Keratinocyte (primary cell): ENCODE measurements around the gene SYT1. TPM values are rescaled to one million over a fixed set of nuclear protein-coding genes. Genes with fewer than 3 reads are reported as not detected.

Source experiments
- DNase-seq: peaks from one replicate; pipeline ENCODE4 v3.0.0-alpha.2; 2011; ENCODE audit warnings: low read depth, missing footprints, low spot score
- FAIRE-seq: peaks from 2 replicates; lab custom pipeline; 2011; peaks lifted over from hg19 to GRCh38; lab: Jason Lieb, UNC
- H2AFZ ChIP-seq: 2 replicates; pipeline ENCODE4 v1.6.0; 2012; ENCODE audit warnings: low read length, control low read depth, inconsistent platforms; ENCODE audit not compliant: control insufficient read depth
- H3K27ac ChIP-seq: 2 replicates; pipeline ENCODE4 v1.5.1; 2011; ENCODE audit warnings: low read length; ENCODE audit not compliant: control insufficient read depth, insufficient read depth
- H3K27me3 ChIP-seq: 3 replicates; pipeline ENCODE4 v1.6.0; 2011; ENCODE audit warnings: low read length; ENCODE audit not compliant: control insufficient read depth, insufficient read depth; ENCODE audit errors: extremely low read depth
- H3K36me3 ChIP-seq, 2 experiments: 2 replicates in 1 of 2; 3 replicates in 1 of 2; pipeline ENCODE4 v1.5.1; 2011; ENCODE audit warnings: low read length in 2 of 2, mild to moderate bottlenecking in 1 of 2; ENCODE audit not compliant: control insufficient read depth in 2 of 2, insufficient read depth in 2 of 2; ENCODE audit errors: extremely low read depth in 1 of 2
- H3K4me1 ChIP-seq: 3 replicates; pipeline ENCODE4 v1.5.1; 2011; ENCODE audit warnings: low read length; ENCODE audit not compliant: control insufficient read depth, insufficient read depth; ENCODE audit errors: extremely low read depth
- H3K4me2 ChIP-seq: 3 replicates; pipeline ENCODE4 v1.6.0; 2011; ENCODE audit warnings: low read depth, low read length; ENCODE audit not compliant: control insufficient read depth, insufficient read depth; ENCODE audit errors: extremely low read depth
- H3K4me3 ChIP-seq, 3 experiments: fragments of 200-600 bp in 1 of 3; sonication (generic) in 1 of 3; 2 replicates in 2 of 3; 3 replicates in 1 of 3; pipeline ENCODE4 v1.5.1; 2011 to 2016; ENCODE audit warnings: low read length in 3 of 3, mild to moderate bottlenecking in 3 of 3, control low read depth in 2 of 3, inconsistent platforms in 1 of 3, low read depth in 1 of 3, mixed read lengths in 1 of 3, mixed run types in 1 of 3, moderate library complexity in 1 of 3; ENCODE audit not compliant: control insufficient read depth in 2 of 3, insufficient read depth in 2 of 3; ENCODE audit errors: extremely low read depth in 1 of 3
- H3K79me2 ChIP-seq: 2 replicates; pipeline ENCODE4 v1.6.0; 2012; ENCODE audit warnings: low read length; ENCODE audit not compliant: control insufficient read depth, insufficient read depth
- H3K9ac ChIP-seq: 3 replicates; pipeline ENCODE4 v1.6.0; 2011; ENCODE audit warnings: low read length; ENCODE audit not compliant: control insufficient read depth, insufficient read depth; ENCODE audit errors: extremely low read depth
- H3K9me1 ChIP-seq: 3 replicates; pipeline ENCODE4 v1.6.0; 2011; ENCODE audit warnings: low read length; ENCODE audit not compliant: control insufficient read depth, insufficient read depth; ENCODE audit errors: extremely low read depth
- H3K9me3 ChIP-seq: 2 replicates; pipeline ENCODE4 v1.5.1; 2012; ENCODE audit warnings: low read depth, low read length; ENCODE audit not compliant: control insufficient read depth
- H4K20me1 ChIP-seq: 3 replicates; pipeline ENCODE4 v1.6.0; 2011; ENCODE audit warnings: low read length; ENCODE audit not compliant: control insufficient read depth, insufficient read depth; ENCODE audit errors: extremely low read depth
- CTCF ChIP-seq, 3 experiments: IDR thresholded peaks in 1 of 3; conservative IDR thresholded peaks in 1 of 3; optimal IDR thresholded peaks in 1 of 3; 2 replicates in 2 of 3; 3 replicates in 1 of 3; pipeline versions ENCODE3 to v1.5.1; 2011; ENCODE audit warnings: low read length in 3 of 3, mild to moderate bottlenecking in 3 of 3, moderate library complexity in 2 of 3, control low read depth in 1 of 3, inconsistent platforms in 1 of 3; ENCODE audit not compliant: insufficient read depth in 2 of 3; ENCODE audit errors: extremely low read depth in 1 of 3
- EZH2 ChIP-seq: IDR thresholded peaks from one replicate; pipeline ENCODE4 v1.6.1; 2012; ENCODE audit warnings: inconsistent platforms, mild to moderate bottlenecking, low read length, moderate library complexity
- dilution Hi-C: fragments of 300-500 bp; cut with MboI; formaldehyde crosslinking; loops from one replicate; pipeline ENCODE4 v1.7.0; 2020; ENCODE audit warnings: low sequenced_read_pairs; ENCODE audit not compliant: extremely low pct_ligation_motif_present
- polyA plus RNA-seq, 5 experiments: library from polyadenylated mRNA; depleted of rRNA in 3 of 5; stranded (reverse) in 3 of 5; stranded (forward) in 1 of 5; unstranded in 1 of 5; fragments of >200 nt; gene quantifications; 1 replicate in 1 of 5; 2 replicates in 3 of 5; 3 replicates in 1 of 5; pipeline versions ENCODE4 v1.2.1 to v1.2.3, GENCODE V29; 2011 to 2012; ENCODE audit warnings: missing spikeins in 2 of 5, low read depth in 1 of 5, low replicate concordance in 1 of 5

The SYT1 gene
- polyA plus RNA-seq, 1 donor (not counting 4 experiments of a cell fraction or from before 2014, with no cell fraction given), result 6.1 TPM

GRCh38 chr12:79183003-79183402, 318.4 kb downstream of the SYT1 start:
- DNase-seq, result no peak

GRCh38 chr12:79183926-79184325, 319.4 kb downstream of the SYT1 start:
- no peaks in the 10 kb centered on the region for H3K27me3 ChIP-seq
- no peaks in the 10 kb centered on the region for H3K79me2 ChIP-seq
- no peak overlapping the region for H3K4me2 ChIP-seq
- dilution Hi-C loops, result no loop called here
- no peak for FAIRE-seq
- H3K27ac ChIP-seq, result no peak overlapping the region
- no peaks in the 10 kb centered on the region for H3K9me3 ChIP-seq
- peaks cover 6% of the 10 kb centered on the region for H3K4me1 ChIP-seq
- no peak overlapping the region for H2AFZ ChIP-seq
- TF ChIP-seq CTCF (optimal IDR thresholded peaks at IDR 0.05 in 1 of 3, IDR thresholded peaks at IDR 0.05 in 1 of 3, conservative IDR thresholded peaks at IDR 0.05 in 1 of 3; ENCODE audit: extremely low read depth in 1 of 3, insufficient read depth in 2 of 3, low read length in 3 of 3) (no peak), EZH2 (no peak)
- H3K36me3 ChIP-seq, result no peaks in the 10 kb centered on the region
- no peaks in the 10 kb centered on the region for H3K9me1 ChIP-seq
- H3K4me3 ChIP-seq, result no peak overlapping the region
- no peaks in the 10 kb centered on the region for H4K20me1 ChIP-seq
- H3K9ac ChIP-seq, result no peak overlapping the region
- no peak for DNase-seq

More at GRCh38 chr12:79183003-79183402, 318.4 kb downstream of the SYT1 start:
- dilution Hi-C loops, result no loop called here
- H3K36me3 ChIP-seq, result no peaks in the 10 kb centered on the region
- no peak overlapping the region for H3K9ac ChIP-seq
- H4K20me1 ChIP-seq, result no peaks in the 10 kb centered on the region
- H3K4me2 ChIP-seq, result no peak overlapping the region
- H2AFZ ChIP-seq, result no peak overlapping the region
- H3K4me1 ChIP-seq, result peaks cover 6% of the 10 kb centered on the region
- H3K4me3 ChIP-seq, result no peak overlapping the region
- H3K9me1 ChIP-seq, result no peaks in the 10 kb centered on the region
- H3K27me3 ChIP-seq, result no peaks in the 10 kb centered on the region
- H3K27ac ChIP-seq, result no peak overlapping the region
- no peak for FAIRE-seq
- TF ChIP-seq CTCF (optimal IDR thresholded peaks at IDR 0.05 in 1 of 3, IDR thresholded peaks at IDR 0.05 in 1 of 3, conservative IDR thresholded peaks at IDR 0.05 in 1 of 3; ENCODE audit: extremely low read depth in 1 of 3, insufficient read depth in 2 of 3, low read length in 3 of 3) (no peak), EZH2 (no peak)
- H3K9me3 ChIP-seq, result no peaks in the 10 kb centered on the region
- no peaks in the 10 kb centered on the region for H3K79me2 ChIP-seq
